ENCODE data around the gene MPPED2.

GRCh38 chr11:30434901-30435300 is 151.3 kb downstream of the MPPED2 start:
- TF ChIP-seq POLR2A (IDR thresholded peaks at IDR 0.05) (no peak), CTCF (IDR thresholded peaks at IDR 0.05) (no peak)

All from tibial nerve (tissue), 3 donors.